ENCODE results near the gene SYDE2.
"Not testable (repeated sequence)": the region's sequence is repeated elsewhere in the genome, so short reads cannot be mapped to it uniquely, and the experiment has no call there.

The SYDE2 gene

DNA sequence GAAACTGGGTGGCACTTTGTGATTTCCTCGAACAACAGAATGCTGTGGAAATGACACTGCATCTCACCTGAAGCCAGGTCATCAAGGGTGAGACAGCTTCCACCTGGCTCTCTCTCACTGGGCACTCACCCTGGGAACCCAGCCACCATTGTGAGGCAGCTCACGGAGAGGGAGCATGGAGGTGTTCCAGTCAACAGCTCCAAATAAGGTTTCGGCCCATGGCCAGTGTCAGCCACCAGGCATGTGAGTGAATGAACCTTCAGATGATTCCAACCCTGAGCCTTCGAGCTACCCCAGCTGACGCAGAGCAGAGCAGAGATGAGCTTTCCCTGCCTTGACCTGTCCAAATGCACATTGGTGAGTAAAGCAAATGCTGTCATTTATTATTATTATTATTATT is 58.1 kb downstream of the SYDE2 start:
- H3K4me3 ChIP-seq (replicated peaks; ENCODE audit: low read depth, low read length) = no peak overlapping the region
- TF ChIP-seq, protein P1, sequence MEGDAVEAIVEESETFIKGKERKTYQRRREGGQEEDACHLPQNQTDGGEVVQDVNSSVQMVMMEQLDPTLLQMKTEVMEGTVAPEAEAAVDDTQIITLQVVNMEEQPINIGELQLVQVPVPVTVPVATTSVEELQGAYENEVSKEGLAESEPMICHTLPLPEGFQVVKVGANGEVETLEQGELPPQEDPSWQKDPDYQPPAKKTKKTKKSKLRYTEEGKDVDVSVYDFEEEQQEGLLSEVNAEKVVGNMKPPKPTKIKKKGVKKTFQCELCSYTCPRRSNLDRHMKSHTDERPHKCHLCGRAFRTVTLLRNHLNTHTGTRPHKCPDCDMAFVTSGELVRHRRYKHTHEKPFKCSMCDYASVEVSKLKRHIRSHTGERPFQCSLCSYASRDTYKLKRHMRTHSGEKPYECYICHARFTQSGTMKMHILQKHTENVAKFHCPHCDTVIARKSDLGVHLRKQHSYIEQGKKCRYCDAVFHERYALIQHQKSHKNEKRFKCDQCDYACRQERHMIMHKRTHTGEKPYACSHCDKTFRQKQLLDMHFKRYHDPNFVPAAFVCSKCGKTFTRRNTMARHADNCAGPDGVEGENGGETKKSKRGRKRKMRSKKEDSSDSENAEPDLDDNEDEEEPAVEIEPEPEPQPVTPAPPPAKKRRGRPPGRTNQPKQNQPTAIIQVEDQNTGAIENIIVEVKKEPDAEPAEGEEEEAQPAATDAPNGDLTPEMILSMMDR (IDR thresholded peaks at IDR 0.05; ENCODE audit: low read depth, low read length, missing control alignments) = no peak
- no peak for DNase-seq (ENCODE audit: extremely low read depth, low read depth)

GRCh38 chr1:85138439-85138838 is 62.4 kb downstream of the SYDE2 start:
- not testable (repeated sequence) for H3K4me3 ChIP-seq (replicated peaks; ENCODE audit: low read depth, low read length); DNase-seq (ENCODE audit: extremely low read depth, low read depth)

GRCh38 chr1:85137660-85138059 is 63.2 kb downstream of the SYDE2 start:
- no peak overlapping the region for H3K4me3 ChIP-seq (replicated peaks; ENCODE audit: low read depth, low read length)
- DNase-seq (ENCODE audit: extremely low read depth, low read depth) = no peak

GRCh38 chr1:85135392-85135798 is 65.4 kb downstream of the SYDE2 start:
- TF ChIP-seq, protein P1 (IDR thresholded peaks at IDR 0.05; ENCODE audit: low read depth, low read length, missing control alignments) = no peak
- no peak overlapping the region for H3K4me3 ChIP-seq (replicated peaks; ENCODE audit: low read depth, low read length)
- no peak for DNase-seq (ENCODE audit: extremely low read depth, low read depth)

More at GRCh38 chr1:85137660-85138059, 63.2 kb downstream of the SYDE2 start:
- TF ChIP-seq, protein P1 (IDR thresholded peaks at IDR 0.05; ENCODE audit: low read depth, low read length, missing control alignments) = no peak

- TF ChIP-seq, protein P1 (IDR thresholded peaks at IDR 0.05; ENCODE audit: low read depth, low read length, missing control alignments) = no peak
- no peak for DNase-seq (ENCODE audit: extremely low read depth, low read depth)
- no peak overlapping the region for H3K4me3 ChIP-seq (replicated peaks; ENCODE audit: low read depth, low read length)
Measured at GRCh38 chr1:85134583-85135391, 66.0 kb downstream of the SYDE2 start.

DNA sequence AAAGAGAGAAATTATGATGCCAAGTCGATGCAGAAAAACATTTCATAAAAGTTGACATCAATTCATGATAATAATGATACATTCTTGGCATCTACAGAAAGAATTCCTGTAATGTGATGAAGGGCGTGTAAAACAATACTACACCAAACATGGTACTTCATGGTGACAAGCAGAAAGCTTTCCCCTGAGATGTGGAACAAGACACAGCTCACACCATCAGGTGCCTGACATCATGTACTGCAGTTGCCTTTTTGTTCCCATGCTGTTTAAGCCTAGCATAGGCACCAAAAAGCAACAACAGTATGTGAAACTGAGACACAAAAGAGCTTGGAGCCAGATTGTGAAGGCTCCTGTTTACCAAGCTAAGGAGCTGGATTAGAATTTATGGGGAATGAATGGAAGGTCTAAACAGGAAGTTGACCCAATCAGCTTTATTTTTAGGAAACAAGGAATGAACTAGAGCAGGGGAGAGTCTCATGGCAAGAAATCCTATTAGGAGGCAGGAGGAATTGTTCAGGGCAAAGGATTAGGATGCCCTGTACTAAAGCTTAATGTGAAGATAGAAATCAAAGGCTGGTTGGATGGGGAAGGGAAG is 67.2 kb downstream of the SYDE2 start:
- TF ChIP-seq, protein P1 (IDR thresholded peaks at IDR 0.05; ENCODE audit: low read depth, low read length, missing control alignments) = no peak
- DNase-seq (ENCODE audit: extremely low read depth, low read depth) = no peak
- no peak overlapping the region for H3K4me3 ChIP-seq (replicated peaks; ENCODE audit: low read depth, low read length)

DNA sequence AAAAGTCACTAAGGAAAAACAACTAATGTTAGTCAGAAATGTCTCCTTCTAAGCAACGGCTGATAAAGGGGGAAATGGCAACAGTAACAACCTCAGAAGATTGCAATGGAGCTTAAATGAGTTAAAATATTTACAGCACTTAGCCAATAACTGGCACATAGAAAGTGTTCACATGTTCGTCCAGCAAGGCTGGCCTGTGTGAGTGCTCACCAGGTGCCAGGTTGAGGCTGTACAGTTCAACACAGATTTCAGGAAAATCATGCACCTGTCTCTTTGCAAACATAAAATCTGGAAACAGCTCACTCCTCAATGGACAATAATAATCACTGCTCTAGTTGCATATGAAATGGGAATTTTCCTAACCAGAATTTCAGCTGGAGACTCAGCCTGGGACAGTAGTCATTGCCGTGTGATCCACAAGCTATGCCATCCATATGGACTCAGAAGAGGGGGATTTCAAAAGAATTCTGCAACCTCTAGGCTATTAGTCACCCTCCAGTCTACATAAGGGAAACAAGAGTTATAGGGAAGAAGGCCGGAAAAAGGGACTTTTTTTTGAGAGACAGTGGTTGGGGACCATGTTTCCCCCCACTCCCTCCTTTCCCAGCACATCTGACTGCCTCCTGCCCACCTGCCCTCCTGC is 68.6 kb downstream of the SYDE2 start:
- no peak for DNase-seq (ENCODE audit: extremely low read depth, low read depth)
- no peak overlapping the region for H3K4me3 ChIP-seq (replicated peaks; ENCODE audit: low read depth, low read length)
- TF ChIP-seq, protein P1 (IDR thresholded peaks at IDR 0.05; ENCODE audit: low read depth, low read length, missing control alignments) = no peak

Measured in HFF-Myc (cell line).